GM23338 (cell line): ENCODE data around the gene CYP46A1. TPM values are rescaled to one million over a fixed set of nuclear protein-coding genes. Genes with fewer than 3 reads are reported as not detected.

Source experiments
- ATAC-seq: fragments of 200-7000 bp; cut with Tn5 transposase; 3 replicates; pipeline ENCODE4 v1.9.1; 2020
- DNase-seq: peaks from one replicate; pipeline ENCODE4 v3.0.0-alpha.2; 2015; ENCODE audit warnings: low spot score
- H2AFZ ChIP-seq: fragments of 200-600 bp; sonication (generic); 2 replicates; pipeline ENCODE4 v1.8.0; 2016; ENCODE audit warnings: antibody characterized with exemption, mild to moderate bottlenecking, moderate library complexity
- H3F3A ChIP-seq: fragments of 200-600 bp; sonication (generic); replicated peaks from 2 replicates; pipeline ENCODE4 v1.8.0; 2017; ENCODE audit warnings: antibody characterized with exemption, mixed run types, low read depth
- H3K27ac ChIP-seq: fragments of 200-600 bp; sonication (generic); 2 replicates; pipeline ENCODE4 v1.6.1; 2016; ENCODE audit warnings: low read depth
- H3K27me3 ChIP-seq: fragments of 200-600 bp; sonication (generic); 2 replicates; pipeline ENCODE4 v1.8.0; 2016; ENCODE audit warnings: mild to moderate bottlenecking, mixed run types, moderate library complexity; ENCODE audit not compliant: insufficient read depth
- H3K36me3 ChIP-seq: fragments of 200-600 bp; sonication (generic); 2 replicates; pipeline ENCODE4 v1.8.0; 2016; ENCODE audit warnings: mild to moderate bottlenecking; ENCODE audit not compliant: insufficient read depth
- H3K4me1 ChIP-seq: fragments of 200-600 bp; sonication (generic); 2 replicates; pipeline ENCODE4 v1.8.0; 2016; ENCODE audit warnings: mild to moderate bottlenecking, moderate library complexity; ENCODE audit not compliant: insufficient read depth
- H3K4me2 ChIP-seq: fragments of 200-600 bp; sonication (generic); 2 replicates; pipeline ENCODE4 v1.7.1; 2017; ENCODE audit warnings: mixed run types
- H3K4me3 ChIP-seq: fragments of 200-600 bp; sonication (generic); 2 replicates; pipeline ENCODE4 v1.6.1; 2016; ENCODE audit warnings: mixed run types
- H3K79me2 ChIP-seq: fragments of 200-600 bp; sonication (generic); replicated peaks from 2 replicates; pipeline ENCODE4 v1.8.0; 2017; ENCODE audit warnings: mild to moderate bottlenecking; ENCODE audit not compliant: insufficient read depth
- H3K9me2 ChIP-seq: fragments of 200-600 bp; sonication (generic); 2 replicates; pipeline ENCODE4 v1.8.0; 2017; ENCODE audit not compliant: insufficient read depth
- H4K20me1 ChIP-seq: fragments of 200-600 bp; sonication (generic); replicated peaks from 2 replicates; pipeline ENCODE4 v1.8.0; 2017; ENCODE audit warnings: mild to moderate bottlenecking; ENCODE audit not compliant: insufficient read depth
- H3K27ac Mint-ChIP-seq: 2 replicates; pipeline ENCODE4 v1.8.0; 2020; ENCODE audit warnings: inconsistent platforms, mild to moderate bottlenecking, moderate library complexity, mixed read lengths
- H3K27me3 Mint-ChIP-seq: 3 replicates; pipeline ENCODE4 v1.8.0; 2022; ENCODE audit warnings: low read depth, mild to moderate bottlenecking, moderate library complexity, mixed read lengths, inconsistent platforms; ENCODE audit not compliant: insufficient read depth, poor library complexity
- H3K36me3 Mint-ChIP-seq: 3 replicates; pipeline ENCODE4 v1.8.0; 2021; ENCODE audit warnings: low read depth, mild to moderate bottlenecking, inconsistent platforms, moderate library complexity, mixed read lengths
- H3K4me1 Mint-ChIP-seq: 3 replicates; pipeline ENCODE4 v1.8.0; 2020; ENCODE audit warnings: mild to moderate bottlenecking, inconsistent platforms, mixed read lengths
- H3K4me3 Mint-ChIP-seq: 3 replicates; pipeline ENCODE4 v1.8.0; 2021; ENCODE audit warnings: moderate library complexity, mild to moderate bottlenecking, inconsistent platforms, mixed read lengths
- H3K9me3 Mint-ChIP-seq: 3 replicates; pipeline ENCODE4 v1.8.0; 2020; ENCODE audit warnings: moderate library complexity, mild to moderate bottlenecking, inconsistent platforms, mixed read lengths
- CREB1 ChIP-seq: fragments of 250-450 bp; sonication (Bioruptor Pico); IDR thresholded peaks from 2 replicates; pipeline ENCODE4 v1.5.0; 2020; ENCODE audit warnings: low read depth, mild to moderate bottlenecking, moderate library complexity
- CTCF ChIP-seq, 2 experiments: fragments of 200-600 bp in 1 of 2; sonication (generic) in 1 of 2; conservative IDR thresholded peaks; 2 replicates each; pipeline versions ENCODE4 v1.5.1 to v1.6.1; 2016 to 2017; ENCODE audit warnings: antibody characterized with exemption in 2 of 2, low read depth in 2 of 2, mild to moderate bottlenecking in 2 of 2, moderate library complexity in 1 of 2
- JUNB ChIP-seq: IDR thresholded peaks from one replicate; pipeline ENCODE4 v1.6.1; 2016; ENCODE audit warnings: antibody characterized with exemption; ENCODE audit not compliant: unreplicated experiment
- POLR2AphosphoS5 ChIP-seq: IDR thresholded peaks from 2 replicates; pipeline ENCODE4 v1.6.1; 2016; ENCODE audit warnings: antibody characterized with exemption, low read depth
- REST ChIP-seq: IDR thresholded peaks from one replicate; pipeline ENCODE4 v1.6.1; 2018; ENCODE audit warnings: antibody characterized with exemption; ENCODE audit not compliant: unreplicated experiment
- STAT1 ChIP-seq: IDR thresholded peaks from one replicate; pipeline ENCODE4 v1.6.1; 2016; ENCODE audit warnings: antibody characterized with exemption; ENCODE audit not compliant: unreplicated experiment
- ZNF114 ChIP-seq: fragments of 250-450 bp; sonication (Bioruptor Pico); IDR thresholded peaks from 2 replicates; pipeline ENCODE4 v1.5.0; 2020; ENCODE audit warnings: mild to moderate bottlenecking, moderate library complexity
- ZNF331 ChIP-seq: fragments of 250-450 bp; sonication (Bioruptor Pico); IDR thresholded peaks from 2 replicates; pipeline ENCODE4 v1.5.0; 2020; ENCODE audit warnings: low read depth, mild to moderate bottlenecking, moderate library complexity
- ZNF462 ChIP-seq: fragments of 250-450 bp; sonication (Bioruptor Pico); IDR thresholded peaks from 2 replicates; pipeline ENCODE4 v1.5.0; 2020; ENCODE audit warnings: mild to moderate bottlenecking, moderate library complexity
- polyA plus RNA-seq: library from polyadenylated mRNA; unstranded; fragments of >200 nt; fragmentation: Nextera tagmentation; extraction: Ambion mirVana; gene quantifications from 2 replicates; pipeline ENCODE4 v1.2.1, GENCODE V29; 2016
- total RNA-seq: library from RNA; depleted of rRNA; stranded (reverse); fragments of >200 nt; shearing (Covaris generic); gene quantifications from 2 replicates; pipeline ENCODE4 v1.2.3, GENCODE V29; 2014

Gene CYP46A1
- total and polyA plus RNA-seq, 2 experiments from 2014 or later = 0.59 to 0.66 TPM

- Histone ChIP-seq H2AFZ (no peak overlapping the region), H3K4me2 (no peak overlapping the region), H3K4me1 (peaks cover 3% of the 10 kb centered on the region; the same call in 1 of the 2 replicates), H3K36me3 (no peaks in the 10 kb centered on the region), H3K4me3 (no peak overlapping the region), H3K27ac (no peak overlapping the region), H3K79me2 (no peaks in the 10 kb centered on the region), H4K20me1 (no peaks in the 10 kb centered on the region), H3K9me2 (no peaks in the 10 kb centered on the region), H3F3A (no peaks in the 10 kb centered on the region), H3K27me3 (no peaks in the 10 kb centered on the region)
- TF ChIP-seq CREB1 (no peak), ZNF114 (CRISPR knock-in tag) (no peak)
- Mint-ChIP-seq H3K4me3 (no peak overlapping the region; the same call in 2 of the 3 replicates), H3K27me3 (peaks cover 16% of the 10 kb centered on the region), H3K36me3 (peaks cover 22% of the 10 kb centered on the region; the same call in 2 of the 3 replicates), H3K9me3 (peaks cover 24% of the 10 kb centered on the region), H3K27ac (no peak overlapping the region), H3K4me1 (peaks cover 17% of the 10 kb centered on the region)
- DNase-seq = no peak
- no peak for ATAC-seq
These were observed 2.8 kb upstream of the CYP46A1 start for GRCh38 chr14:99681101-99681831.

GRCh38 chr14:99681832-99682148 is 2.3 kb upstream of the CYP46A1 start:
- TF ChIP-seq ZNF114 (CRISPR knock-in tag) = no peak
- no peak for TF ChIP-seq JUNB
- no peak for TF ChIP-seq REST
- no peak for TF ChIP-seq CTCF (conservative IDR thresholded peaks at IDR 0.05; ENCODE audit: low read depth in 2 of 2)
- no peak for TF ChIP-seq ZNF331 (CRISPR knock-in tag)
- no peak for TF ChIP-seq CREB1
- TF ChIP-seq STAT1 = no peak
- no peak for TF ChIP-seq POLR2AphosphoS5
- TF ChIP-seq ZNF462 (CRISPR knock-in tag) = no peak
- Mint-ChIP-seq H3K4me1 (peaks cover 17% of the 10 kb centered on the region), H3K36me3 (peaks cover 19% of the 10 kb centered on the region; the same call in 2 of the 3 replicates), H3K27ac (no peak overlapping the region), H3K9me3 (peaks cover 24% of the 10 kb centered on the region), H3K4me3 (no peak overlapping the region; the same call in 2 of the 3 replicates), H3K27me3 (peaks cover 13% of the 10 kb centered on the region)
- ATAC-seq = no peak
- H2AFZ ChIP-seq = no peak overlapping the region
- H3K36me3 ChIP-seq = no peaks in the 10 kb centered on the region
- no peaks in the 10 kb centered on the region for H4K20me1 ChIP-seq
- no peaks in the 10 kb centered on the region for H3K9me2 ChIP-seq
- H3K27ac ChIP-seq = no peak overlapping the region
- H3K4me3 ChIP-seq = no peak overlapping the region
- no peaks in the 10 kb centered on the region for H3K79me2 ChIP-seq
- no peaks in the 10 kb centered on the region for H3K27me3 ChIP-seq
- no peaks in the 10 kb centered on the region for H3F3A ChIP-seq
- DNase-seq = no peak
- peaks cover 3% of the 10 kb centered on the region; the same call in 1 of the 2 replicates for H3K4me1 ChIP-seq
- H3K4me2 ChIP-seq = no peak overlapping the region
